ENCODE data around the gene NCAM1.

NCAM1 gene

GRCh38 chr11:113153847-113154246 is 192.6 kb downstream of the NCAM1 start:
- H3K4me1 ChIP-seq (ENCODE audit: control insufficient read depth, insufficient read depth, low read length), result no peaks in the 10 kb centered on the region
- no peak overlapping the region for H3K9ac ChIP-seq (ENCODE audit: low read length)
- no peak overlapping the region for H3K4me3 ChIP-seq (ENCODE audit: low read depth, low read length)
- H3K9me3 ChIP-seq (ENCODE audit: control insufficient read depth, insufficient read depth, low read depth, low read length), result no peaks in the 10 kb centered on the region
- H3K36me3 ChIP-seq (ENCODE audit: control insufficient read depth, insufficient read depth, low read length), result no peaks in the 10 kb centered on the region
- H3K27me3 ChIP-seq (ENCODE audit: control insufficient read depth, insufficient read depth, low read length), result no peaks in the 10 kb centered on the region
- H3K27ac ChIP-seq (ENCODE audit: low read depth, low read length), result no peak overlapping the region

- H3K9ac ChIP-seq (ENCODE audit: low read length), result no peak overlapping the region
- no peaks in the 10 kb centered on the region for H3K4me1 ChIP-seq (ENCODE audit: control insufficient read depth, insufficient read depth, low read length)
- no peak overlapping the region for H3K4me3 ChIP-seq (ENCODE audit: low read depth, low read length)
- H3K27ac ChIP-seq (ENCODE audit: low read depth, low read length), result no peak overlapping the region
- no peaks in the 10 kb centered on the region for H3K36me3 ChIP-seq (ENCODE audit: control insufficient read depth, insufficient read depth, low read length)
- no peaks in the 10 kb centered on the region for H3K9me3 ChIP-seq (ENCODE audit: control insufficient read depth, insufficient read depth, low read depth, low read length)
- no peaks in the 10 kb centered on the region for H3K27me3 ChIP-seq (ENCODE audit: control insufficient read depth, insufficient read depth, low read length)
Observed at GRCh38 chr11:113159988-113160807, 199.0 kb downstream of the NCAM1 start.

- H3K4me3 ChIP-seq (ENCODE audit: low read depth, low read length), result no peak overlapping the region
- H3K4me1 ChIP-seq (ENCODE audit: control insufficient read depth, insufficient read depth, low read length), result no peaks in the 10 kb centered on the region
- H3K27ac ChIP-seq (ENCODE audit: low read depth, low read length), result no peak overlapping the region
- no peaks in the 10 kb centered on the region for H3K27me3 ChIP-seq (ENCODE audit: control insufficient read depth, insufficient read depth, low read length)
- no peaks in the 10 kb centered on the region for H3K36me3 ChIP-seq (ENCODE audit: control insufficient read depth, insufficient read depth, low read length)
- no peaks in the 10 kb centered on the region for H3K9me3 ChIP-seq (ENCODE audit: control insufficient read depth, insufficient read depth, low read depth, low read length)
- H3K9ac ChIP-seq (ENCODE audit: low read length), result no peak overlapping the region
Observed at GRCh38 chr11:113160808-113161124, 199.5 kb downstream of the NCAM1 start.

- H3K4me3 ChIP-seq (ENCODE audit: low read depth, low read length), result no peak overlapping the region
- no peaks in the 10 kb centered on the region for H3K9me3 ChIP-seq (ENCODE audit: control insufficient read depth, insufficient read depth, low read depth, low read length)
- H3K27ac ChIP-seq (ENCODE audit: low read depth, low read length), result no peak overlapping the region
- H3K9ac ChIP-seq (ENCODE audit: low read length), result no peak overlapping the region
- H3K36me3 ChIP-seq (ENCODE audit: control insufficient read depth, insufficient read depth, low read length), result no peaks in the 10 kb centered on the region
- H3K27me3 ChIP-seq (ENCODE audit: control insufficient read depth, insufficient read depth, low read length), result no peaks in the 10 kb centered on the region
- no peaks in the 10 kb centered on the region for H3K4me1 ChIP-seq (ENCODE audit: control insufficient read depth, insufficient read depth, low read length)
Observed at GRCh38 chr11:113161711-113162591, 200.7 kb downstream of the NCAM1 start.

- no peak overlapping the region for H3K9ac ChIP-seq (ENCODE audit: low read length)
- H3K27me3 ChIP-seq (ENCODE audit: control insufficient read depth, insufficient read depth, low read length), result no peaks in the 10 kb centered on the region
- H3K27ac ChIP-seq (ENCODE audit: low read depth, low read length), result no peak overlapping the region
- H3K36me3 ChIP-seq (ENCODE audit: control insufficient read depth, insufficient read depth, low read length), result no peaks in the 10 kb centered on the region
- no peaks in the 10 kb centered on the region for H3K9me3 ChIP-seq (ENCODE audit: control insufficient read depth, insufficient read depth, low read depth, low read length)
- no peaks in the 10 kb centered on the region for H3K4me1 ChIP-seq (ENCODE audit: control insufficient read depth, insufficient read depth, low read length)
- H3K4me3 ChIP-seq (ENCODE audit: low read depth, low read length), result no peak overlapping the region
Observed at GRCh38 chr11:113162592-113162962, 201.4 kb downstream of the NCAM1 start.

- no peaks in the 10 kb centered on the region for H3K36me3 ChIP-seq (ENCODE audit: control insufficient read depth, insufficient read depth, low read length)
- H3K27ac ChIP-seq (ENCODE audit: low read depth, low read length), result no peak overlapping the region
- H3K27me3 ChIP-seq (ENCODE audit: control insufficient read depth, insufficient read depth, low read length), result no peaks in the 10 kb centered on the region
- H3K9me3 ChIP-seq (ENCODE audit: control insufficient read depth, insufficient read depth, low read depth, low read length), result no peaks in the 10 kb centered on the region
- no peak overlapping the region for H3K9ac ChIP-seq (ENCODE audit: low read length)
- H3K4me1 ChIP-seq (ENCODE audit: control insufficient read depth, insufficient read depth, low read length), result no peaks in the 10 kb centered on the region
- no peak overlapping the region for H3K4me3 ChIP-seq (ENCODE audit: low read depth, low read length)
Observed at GRCh38 chr11:113163291-113164030, 202.2 kb downstream of the NCAM1 start.

GRCh38 chr11:113166280-113166679 is 205.1 kb downstream of the NCAM1 start:
- Histone ChIP-seq H3K9ac (ENCODE audit: low read length) (no peak overlapping the region), H3K27ac (ENCODE audit: low read depth, low read length) (no peak overlapping the region), H3K36me3 (ENCODE audit: control insufficient read depth, insufficient read depth, low read length) (no peaks in the 10 kb centered on the region), H3K4me3 (ENCODE audit: low read depth, low read length) (no peak overlapping the region), H3K27me3 (ENCODE audit: control insufficient read depth, insufficient read depth, low read length) (no peaks in the 10 kb centered on the region), H3K9me3 (ENCODE audit: control insufficient read depth, insufficient read depth, low read depth, low read length) (no peaks in the 10 kb centered on the region), H3K4me1 (ENCODE audit: control insufficient read depth, insufficient read depth, low read length) (no peaks in the 10 kb centered on the region)

GRCh38 chr11:113167599-113167998 is 206.4 kb downstream of the NCAM1 start:
- H3K27me3 ChIP-seq (ENCODE audit: control insufficient read depth, insufficient read depth, low read length), result no peaks in the 10 kb centered on the region
- no peak overlapping the region for H3K4me3 ChIP-seq (ENCODE audit: low read depth, low read length)
- no peaks in the 10 kb centered on the region for H3K36me3 ChIP-seq (ENCODE audit: control insufficient read depth, insufficient read depth, low read length)
- H3K9me3 ChIP-seq (ENCODE audit: control insufficient read depth, insufficient read depth, low read depth, low read length), result no peaks in the 10 kb centered on the region
- H3K27ac ChIP-seq (ENCODE audit: low read depth, low read length), result no peak overlapping the region
- H3K4me1 ChIP-seq (ENCODE audit: control insufficient read depth, insufficient read depth, low read length), result no peaks in the 10 kb centered on the region
- H3K9ac ChIP-seq (ENCODE audit: low read length), result no peak overlapping the region

GRCh38 chr11:113168354-113169342 is 207.4 kb downstream of the NCAM1 start:
- Histone ChIP-seq H3K27me3 (ENCODE audit: control insufficient read depth, insufficient read depth, low read length) (no peaks in the 10 kb centered on the region), H3K27ac (ENCODE audit: low read depth, low read length) (no peak overlapping the region), H3K4me3 (ENCODE audit: low read depth, low read length) (no peak overlapping the region), H3K36me3 (ENCODE audit: control insufficient read depth, insufficient read depth, low read length) (no peaks in the 10 kb centered on the region), H3K9ac (ENCODE audit: low read length) (no peak overlapping the region), H3K4me1 (ENCODE audit: control insufficient read depth, insufficient read depth, low read length) (no peaks in the 10 kb centered on the region), H3K9me3 (ENCODE audit: control insufficient read depth, insufficient read depth, low read depth, low read length) (no peaks in the 10 kb centered on the region)

GRCh38 chr11:113172382-113172951 is 211.2 kb downstream of the NCAM1 start:
- no peak overlapping the region for H3K9ac ChIP-seq (ENCODE audit: low read length)
- no peaks in the 10 kb centered on the region for H3K9me3 ChIP-seq (ENCODE audit: control insufficient read depth, insufficient read depth, low read depth, low read length)
- no peaks in the 10 kb centered on the region; the same call in 1 of the 2 replicates for H3K4me1 ChIP-seq (ENCODE audit: control insufficient read depth, insufficient read depth, low read length)
- no peaks in the 10 kb centered on the region for H3K27me3 ChIP-seq (ENCODE audit: control insufficient read depth, insufficient read depth, low read length)
- H3K36me3 ChIP-seq (ENCODE audit: control insufficient read depth, insufficient read depth, low read length), result no peaks in the 10 kb centered on the region
- H3K4me3 ChIP-seq (ENCODE audit: low read depth, low read length), result no peak overlapping the region
- H3K27ac ChIP-seq (ENCODE audit: low read depth, low read length), result no peak overlapping the region
